ENCODE data around the gene SCYGR2.

Gene SCYGR2

GRCh38 chr2:227614246-227614645, 15.6 kb downstream of the SCYGR2 start:
- DNase-seq: no peak

GRCh38 chr2:227614740-227615139, 16.0 kb downstream of the SCYGR2 start, which contains the start of gene SCYGR3:
SCYGR3 (minus strand) TSS chr2:227614840; CDS start chr2:227614840, 0 bp downstream.
- no peak for DNase-seq

- no peak for DNase-seq
Measured at GRCh38 chr2:227615181-227615580, 16.5 kb downstream of the SCYGR2 start.

- DNase-seq: no peak
Measured at GRCh38 chr2:227615906-227616305, 17.2 kb downstream of the SCYGR2 start.

- no peak for DNase-seq
Measured at GRCh38 chr2:227616631-227617030, 17.9 kb downstream of the SCYGR2 start.

- DNase-seq: no peak
Measured at GRCh38 chr2:227617316-227618230, 18.9 kb downstream of the SCYGR2 start, which contains the start of gene SCYGR4. SCYGR4 (plus strand) TSS chr2:227617498; CDS start chr2:227617498, 0 bp downstream.

- DNase-seq: no peak
Measured at GRCh38 chr2:227623226-227623625, 24.5 kb downstream of the SCYGR2 start.

GRCh38 chr2:227625420-227625819, 26.7 kb downstream of the SCYGR2 start:
- DNase-seq: no peak

GRCh38 chr2:227626580-227627151, 28.0 kb downstream of the SCYGR2 start:
- no peak for DNase-seq

GRCh38 chr2:227627769-227628168, 29.1 kb downstream of the SCYGR2 start:
- DNase-seq: no peak

GRCh38 chr2:227629435-227629834, 30.7 kb downstream of the SCYGR2 start:
- DNase-seq: no peak

GRCh38 chr2:227630322-227630721, 31.6 kb downstream of the SCYGR2 start:
- no peak for DNase-seq

- DNase-seq: no peak
Measured at GRCh38 chr2:227632827-227633226, 34.1 kb downstream of the SCYGR2 start.

- DNase-seq: no peak
Measured at GRCh38 chr2:227634201-227634600, 35.5 kb downstream of the SCYGR2 start.

GRCh38 chr2:227642656-227643055, 44.0 kb downstream of the SCYGR2 start:
- DNase-seq: no peak

- no peak for DNase-seq
Measured at GRCh38 chr2:227643990-227644551, 45.4 kb downstream of the SCYGR2 start.
